ENCODE measurements around the gene EIF2B4.
"Not testable (repeated sequence)": the region's sequence is repeated elsewhere in the genome, so short reads cannot be mapped to it uniquely, and the experiment has no call there.

The EIF2B4 gene

GRCh38 chr2:27356056-27356381 is 14.1 kb downstream of the EIF2B4 start:
- Histone ChIP-seq H3K9me3 (ENCODE audit: insufficient read depth, low read length) (no peaks in the 10 kb centered on the region), H3K4me3 (ENCODE audit: insufficient read depth, low read length, poor library complexity, severe bottlenecking) (peak overlapping the region; percentile 87), H3K9ac (ENCODE audit: low read length) (peak overlapping the region; percentile 98), H3K4me2 (ENCODE audit: low read depth, low read length, poor library complexity, severe bottlenecking) (peak overlapping the region; percentile 70), H3K36me3 (ENCODE audit: low read length) (no peaks in the 10 kb centered on the region), H3K27ac (ENCODE audit: low read depth, low read length) (peak overlapping the region; percentile 80), H2AFZ (ENCODE audit: low read depth, low read length, severe bottlenecking) (peak overlapping the region; percentile 78), H3F3A (ENCODE audit: insufficient read depth) (no peaks in the 10 kb centered on the region), H4K20me1 (ENCODE audit: low read depth, low read length) (no peaks in the 10 kb centered on the region), H3K9me2 (replicated peaks; ENCODE audit: insufficient read depth, low read length) (no peaks in the 10 kb centered on the region), H3K27me3 (ENCODE audit: low read length) (no peaks in the 10 kb centered on the region), H3K79me2 (ENCODE audit: insufficient read depth, low read length) (peaks cover 73% of the 10 kb centered on the region)
- TF ChIP-seq EZH2phosphoT487 (conservative IDR thresholded peaks at IDR 0.05; ENCODE audit: low read length): no peak
- no peak for TF ChIP-seq CTCF (IDR thresholded peaks at IDR 0.05; ENCODE audit: insufficient read depth, low read length, poor library complexity, severe bottlenecking)

GRCh38 chr2:27354597-27354927 is 15.6 kb downstream of the EIF2B4 start:
- H3K27ac ChIP-seq (ENCODE audit: low read depth, low read length): no peak overlapping the region
- peaks cover 88% of the 10 kb centered on the region for H3K79me2 ChIP-seq (ENCODE audit: insufficient read depth, low read length)
- H3K9me3 ChIP-seq (ENCODE audit: insufficient read depth, low read length): no peaks in the 10 kb centered on the region
- H3K9me2 ChIP-seq (replicated peaks; ENCODE audit: insufficient read depth, low read length): no peaks in the 10 kb centered on the region
- H3F3A ChIP-seq (ENCODE audit: insufficient read depth): no peaks in the 10 kb centered on the region
- no peaks in the 10 kb centered on the region for H4K20me1 ChIP-seq (ENCODE audit: low read depth, low read length)
- H3K27me3 ChIP-seq (ENCODE audit: low read length): no peaks in the 10 kb centered on the region
- no peak overlapping the region for H3K4me3 ChIP-seq (ENCODE audit: insufficient read depth, low read length, poor library complexity, severe bottlenecking)
- peak overlapping the region; percentile 70 for H3K4me2 ChIP-seq (ENCODE audit: low read depth, low read length, poor library complexity, severe bottlenecking)
- H3K36me3 ChIP-seq (ENCODE audit: low read length): no peaks in the 10 kb centered on the region; the same call in 1 of the 2 replicates
- H3K9ac ChIP-seq (ENCODE audit: low read length): no peak overlapping the region
- TF ChIP-seq EZH2phosphoT487 (conservative IDR thresholded peaks at IDR 0.05; ENCODE audit: low read length) (no peak), CTCF (IDR thresholded peaks at IDR 0.05; ENCODE audit: insufficient read depth, low read length, poor library complexity, severe bottlenecking) (no peak)
- no peak overlapping the region for H2AFZ ChIP-seq (ENCODE audit: low read depth, low read length, severe bottlenecking)

- Histone ChIP-seq H3K4me3 (ENCODE audit: insufficient read depth, low read length, poor library complexity, severe bottlenecking) (no peak overlapping the region), H4K20me1 (ENCODE audit: low read depth, low read length) (no peaks in the 10 kb centered on the region), H3K27me3 (ENCODE audit: low read length) (no peaks in the 10 kb centered on the region), H3K9me3 (ENCODE audit: insufficient read depth, low read length) (no peaks in the 10 kb centered on the region), H3F3A (ENCODE audit: insufficient read depth) (no peaks in the 10 kb centered on the region), H3K4me2 (ENCODE audit: low read depth, low read length, poor library complexity, severe bottlenecking) (no peak overlapping the region), H3K27ac (ENCODE audit: low read depth, low read length) (no peak overlapping the region), H2AFZ (ENCODE audit: low read depth, low read length, severe bottlenecking) (no peak overlapping the region), H3K36me3 (ENCODE audit: low read length) (no peaks in the 10 kb centered on the region; the same call in 1 of the 2 replicates), H3K79me2 (ENCODE audit: insufficient read depth, low read length) (peaks cover 92% of the 10 kb centered on the region), H3K9ac (ENCODE audit: low read length) (no peak overlapping the region), H3K9me2 (replicated peaks; ENCODE audit: insufficient read depth, low read length) (no peaks in the 10 kb centered on the region)
- TF ChIP-seq CTCF (IDR thresholded peaks at IDR 0.05; ENCODE audit: insufficient read depth, low read length, poor library complexity, severe bottlenecking) (no peak), EZH2phosphoT487 (conservative IDR thresholded peaks at IDR 0.05; ENCODE audit: low read length) (no peak)
These were observed 16.2 kb downstream of the EIF2B4 start for GRCh38 chr2:27353762-27354596.

GRCh38 chr2:27353386-27353761 is 16.8 kb downstream of the EIF2B4 start:
- H3K79me2 ChIP-seq (ENCODE audit: insufficient read depth, low read length): peaks cover 92% of the 10 kb centered on the region
- not testable (repeated sequence) for H3K9me3 ChIP-seq (ENCODE audit: insufficient read depth, low read length); H3K4me2 ChIP-seq (ENCODE audit: low read depth, low read length, poor library complexity, severe bottlenecking); H3K36me3 ChIP-seq (ENCODE audit: low read length); H3K9ac ChIP-seq (ENCODE audit: low read length); H3K27me3 ChIP-seq (ENCODE audit: low read length); H4K20me1 ChIP-seq (ENCODE audit: low read depth, low read length); H2AFZ ChIP-seq (ENCODE audit: low read depth, low read length, severe bottlenecking); H3F3A ChIP-seq (ENCODE audit: insufficient read depth); H3K9me2 ChIP-seq (replicated peaks; ENCODE audit: insufficient read depth, low read length); H3K4me3 ChIP-seq (ENCODE audit: insufficient read depth, low read length, poor library complexity, severe bottlenecking); H3K27ac ChIP-seq (ENCODE audit: low read depth, low read length)

All from SU-DHL-6 (cell line).